Measurements from ENCODE around the gene JMJD1C. TPM values are rescaled to one million over a fixed set of nuclear protein-coding genes. Genes with fewer than 3 reads are reported as not detected.

The JMJD1C gene
- total RNA-seq, 2 experiments from 2014 or later = 99.2 to 118 TPM

DNA sequence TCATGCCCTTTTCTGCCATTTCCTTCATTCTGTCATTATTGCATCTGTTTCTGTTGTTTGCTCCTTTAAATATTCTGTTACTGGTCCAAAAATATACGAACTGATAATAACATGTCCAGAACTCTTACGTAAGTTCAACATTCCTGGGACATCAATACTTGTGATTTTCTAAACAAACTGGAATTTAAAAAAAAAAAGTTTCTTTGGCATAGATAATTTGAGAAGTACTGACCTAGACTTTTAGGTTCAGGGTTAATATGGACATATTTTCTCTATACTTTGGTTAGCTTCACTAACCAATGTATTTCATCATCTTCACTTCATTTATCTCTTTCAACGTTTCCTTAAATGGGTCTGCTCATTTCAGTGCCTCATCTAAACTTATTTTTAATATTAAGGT lies 147.3 kb downstream of the JMJD1C start:
- Histone ChIP-seq H2AFZ (ENCODE audit: low read length) (no peak overlapping the region), H3K79me2 (ENCODE audit: insufficient read depth, low read depth, low read length) (no peaks in the 10 kb centered on the region), H3K4me1 (ENCODE audit: insufficient read depth, low read length, poor library complexity, severe bottlenecking) (no peaks in the 10 kb centered on the region), H3K4me2 (ENCODE audit: low read length) (no peak overlapping the region), H3K4me3 (ENCODE audit: low read depth, low read length, poor library complexity, severe bottlenecking) (no peak overlapping the region), H3K36me3 (ENCODE audit: insufficient read depth, low read length) (no peaks in the 10 kb centered on the region), H3K9me2 (ENCODE audit: insufficient read depth, low read length) (no peaks in the 10 kb centered on the region), H3K9me3 (ENCODE audit: low read length) (no peaks in the 10 kb centered on the region), H4K20me1 (ENCODE audit: insufficient read depth, low read length) (no peaks in the 10 kb centered on the region), H3K27ac (ENCODE audit: low read depth, low read length, poor library complexity, severe bottlenecking) (no peak overlapping the region)
- BruUV-seq (replicated peaks) = no TSS peak
- CTCF ChIA-PET (ENCODE audit: unreplicated experiment) = no interaction called here
- TF ChIP-seq, protein P1, sequence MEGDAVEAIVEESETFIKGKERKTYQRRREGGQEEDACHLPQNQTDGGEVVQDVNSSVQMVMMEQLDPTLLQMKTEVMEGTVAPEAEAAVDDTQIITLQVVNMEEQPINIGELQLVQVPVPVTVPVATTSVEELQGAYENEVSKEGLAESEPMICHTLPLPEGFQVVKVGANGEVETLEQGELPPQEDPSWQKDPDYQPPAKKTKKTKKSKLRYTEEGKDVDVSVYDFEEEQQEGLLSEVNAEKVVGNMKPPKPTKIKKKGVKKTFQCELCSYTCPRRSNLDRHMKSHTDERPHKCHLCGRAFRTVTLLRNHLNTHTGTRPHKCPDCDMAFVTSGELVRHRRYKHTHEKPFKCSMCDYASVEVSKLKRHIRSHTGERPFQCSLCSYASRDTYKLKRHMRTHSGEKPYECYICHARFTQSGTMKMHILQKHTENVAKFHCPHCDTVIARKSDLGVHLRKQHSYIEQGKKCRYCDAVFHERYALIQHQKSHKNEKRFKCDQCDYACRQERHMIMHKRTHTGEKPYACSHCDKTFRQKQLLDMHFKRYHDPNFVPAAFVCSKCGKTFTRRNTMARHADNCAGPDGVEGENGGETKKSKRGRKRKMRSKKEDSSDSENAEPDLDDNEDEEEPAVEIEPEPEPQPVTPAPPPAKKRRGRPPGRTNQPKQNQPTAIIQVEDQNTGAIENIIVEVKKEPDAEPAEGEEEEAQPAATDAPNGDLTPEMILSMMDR (conservative IDR thresholded peaks at IDR 0.05; ENCODE audit: low read length) = no peak
- TF ChIP-seq EZH2phosphoT487 (IDR thresholded peaks at IDR 0.05; ENCODE audit: borderline replicate concordance, low read depth, low read length) = no peak
- POLR2A ChIA-PET = interaction anchor here (0.6 kb wide), 1 partner anchor 26 kb away, joined by 3 read pairs; no protein-coding TSS in a partner anchor
- DNase-seq (ENCODE audit: low spot score) = no peak
- intact Hi-C loops (cut with micrococcal nuclease; ENCODE audit: unreplicated experiment) = no loop called here

GRCh38 chr10:63314020-63314419 lies 151.8 kb downstream of the JMJD1C start:
- CTCF ChIA-PET (ENCODE audit: unreplicated experiment) = no interaction called here
- no peak overlapping the region for H3K27ac ChIP-seq (ENCODE audit: low read depth, low read length, poor library complexity, severe bottlenecking)
- no peaks in the 10 kb centered on the region for H3K79me2 ChIP-seq (ENCODE audit: insufficient read depth, low read depth, low read length)
- BruUV-seq (replicated peaks) = no TSS peak
- no peak overlapping the region for H3K4me3 ChIP-seq (ENCODE audit: low read depth, low read length, poor library complexity, severe bottlenecking)
- POLR2A ChIA-PET = interaction anchor here (0.7 kb wide), 1 partner anchor 58 kb away, joined by 3 read pairs; no protein-coding TSS in a partner anchor
- no peaks in the 10 kb centered on the region for H3K9me2 ChIP-seq (ENCODE audit: insufficient read depth, low read length)
- no peaks in the 10 kb centered on the region for H3K4me1 ChIP-seq (ENCODE audit: insufficient read depth, low read length, poor library complexity, severe bottlenecking)
- no peak for DNase-seq (ENCODE audit: low spot score)
- no peaks in the 10 kb centered on the region for H3K36me3 ChIP-seq (ENCODE audit: insufficient read depth, low read length)
- H3K9me3 ChIP-seq (ENCODE audit: low read length) = no peaks in the 10 kb centered on the region
- TF ChIP-seq EZH2phosphoT487 (IDR thresholded peaks at IDR 0.05; ENCODE audit: borderline replicate concordance, low read depth, low read length) = no peak
- TF ChIP-seq, protein P1 (conservative IDR thresholded peaks at IDR 0.05; ENCODE audit: low read length) = no peak
- intact Hi-C loops (cut with micrococcal nuclease; ENCODE audit: unreplicated experiment) = no loop called here
- no peaks in the 10 kb centered on the region for H4K20me1 ChIP-seq (ENCODE audit: insufficient read depth, low read length)
- H3K4me2 ChIP-seq (ENCODE audit: low read length) = no peak overlapping the region
- H2AFZ ChIP-seq (ENCODE audit: low read length) = no peak overlapping the region

GRCh38 chr10:63313066-63313717 lies 152.6 kb downstream of the JMJD1C start:
- H3K4me3 ChIP-seq (ENCODE audit: low read depth, low read length, poor library complexity, severe bottlenecking) = no peak overlapping the region
- H3K36me3 ChIP-seq (ENCODE audit: insufficient read depth, low read length) = no peaks in the 10 kb centered on the region
- ChIA-PET POLR2A (interaction anchor here (0.7 kb wide), 1 partner anchor 58 kb away, joined by 3 read pairs; no protein-coding TSS in a partner anchor), CTCF (ENCODE audit: unreplicated experiment) (interaction anchor here (1.0 kb wide), 1 partner anchor 216 kb away, joined by 4 read pairs; no protein-coding TSS in a partner anchor)
- H3K9me2 ChIP-seq (ENCODE audit: insufficient read depth, low read length) = no peaks in the 10 kb centered on the region
- H2AFZ ChIP-seq (ENCODE audit: low read length) = no peak overlapping the region
- no peak for TF ChIP-seq EZH2phosphoT487 (IDR thresholded peaks at IDR 0.05; ENCODE audit: borderline replicate concordance, low read depth, low read length)
- TF ChIP-seq, protein P1 (conservative IDR thresholded peaks at IDR 0.05; ENCODE audit: low read length) = no peak
- no peak overlapping the region for H3K4me2 ChIP-seq (ENCODE audit: low read length)
- no peaks in the 10 kb centered on the region for H3K9me3 ChIP-seq (ENCODE audit: low read length)
- no peaks in the 10 kb centered on the region for H3K79me2 ChIP-seq (ENCODE audit: insufficient read depth, low read depth, low read length)
- TSS peak; percentile 27 for BruUV-seq (replicated peaks)
- H4K20me1 ChIP-seq (ENCODE audit: insufficient read depth, low read length) = no peaks in the 10 kb centered on the region
- no peaks in the 10 kb centered on the region for H3K4me1 ChIP-seq (ENCODE audit: insufficient read depth, low read length, poor library complexity, severe bottlenecking)
- H3K27ac ChIP-seq (ENCODE audit: low read depth, low read length, poor library complexity, severe bottlenecking) = no peak overlapping the region
- intact Hi-C loops (cut with micrococcal nuclease; ENCODE audit: unreplicated experiment) = no loop called here
- no peak for DNase-seq (ENCODE audit: low spot score)
